ENCODE results near the gene PRPH2. TPM values are rescaled to one million over a fixed set of nuclear protein-coding genes. Genes with fewer than 3 reads are reported as not detected.

The PRPH2 gene
- total and polyA plus RNA-seq, 10 of the 15 experiments (the other 5 are each of a cell fraction or from before 2014, with no cell fraction given), result 0.08 TPM; not detected in 9

- Histone ChIP-seq H3K27me3 (replicated peaks in 1 of 2; ENCODE audit: control insufficient read depth in 2 of 2, insufficient read depth in 2 of 2, low read length in 1 of 2) (no peaks in the 10 kb centered on the region), H4K20me1 (ENCODE audit: control insufficient read depth, insufficient read depth) (no peaks in the 10 kb centered on the region), H3K4me3 (no peak overlapping the region), H3K79me2 (ENCODE audit: control insufficient read depth, insufficient read depth, low read length) (no peaks in the 10 kb centered on the region), H2AFZ (ENCODE audit: control insufficient read depth, low read depth, low read length) (no peak overlapping the region), H3K36me3 (ENCODE audit: control insufficient read depth in 2 of 2, insufficient read depth in 2 of 2, low read length in 1 of 2) (peaks cover 6 to 22% of the 10 kb centered on the region in 2 experiments; a peak in 3 of 4 replicates), H3K9me3 (replicated peaks; ENCODE audit: control insufficient read depth, insufficient read depth, low read length) (no peaks in the 10 kb centered on the region), H3K4me2 (ENCODE audit: control insufficient read depth, insufficient read depth) (no peak overlapping the region), H3K9ac (ENCODE audit: control insufficient read depth, insufficient read depth, low read length) (no peak overlapping the region), H3K4me1 (ENCODE audit: control insufficient read depth, insufficient read depth, low read length) (no peaks in the 10 kb centered on the region), H3K27ac (ENCODE audit: control insufficient read depth, insufficient read depth) (no peak overlapping the region)
- RAD21 ChIA-PET (ENCODE audit: unreplicated experiment), result no interaction called here
- WGBS (ENCODE audit: insufficient coverage, insufficient replicate concordance, low lambda C conversion rate, missing lambda C conversion rate), result 28% methylated on average over 2 of the region's 2 CpGs
- TF ChIP-seq LARP7 (IDR thresholded peaks at IDR 0.05) (no peak), CHD4 (IDR thresholded peaks at IDR 0.05) (no peak), ZBTB33 (IDR thresholded peaks at IDR 0.05) (no peak), EED (IDR thresholded peaks at IDR 0.05; ENCODE audit: low read depth) (no peak), HDAC2 (IDR thresholded peaks at IDR 0.05) (no peak), IRF4 (IDR thresholded peaks at IDR 0.05; ENCODE audit: low read depth, low read length) (no peak), CBFB (IDR thresholded peaks at IDR 0.05; ENCODE audit: low read depth) (no peak)
- DNase-seq (ENCODE audit: low read depth, low spot score) (no peak), ATAC-seq (no peak), FAIRE-seq (no peak)
- in situ Hi-C loops (cut with MboI), result no loop called here
- POLR2A ChIA-PET, result no interaction called here
- SMC1A ChIA-PET (ENCODE audit: uncharacterized antibody, unreplicated experiment), result interaction anchor here (1.7 kb wide), 1 partner anchor 35 kb away, joined by 4 read pairs; no protein-coding TSS in a partner anchor
- BruUV-seq (replicated peaks), result no TSS peak
- intact Hi-C loops (cut with micrococcal nuclease; ENCODE audit: unreplicated experiment), result no loop called here
- CTCF ChIA-PET, result interaction anchor here (4.2 kb wide), 1 partner anchor 35 kb away, joined by 19 read pairs; no protein-coding TSS in a partner anchor
Measured at GRCh38 chr6:42690872-42691271, 31.5 kb downstream of the PRPH2 start.

Measured in GM12878 (cell line).